H9 (cell line): ENCODE measurements around the gene STX16. TPM values are rescaled to one million over a fixed set of nuclear protein-coding genes. Genes with fewer than 3 reads are reported as not detected.
A peak's percentile ranks its signal among the peaks of the same experiment; 100 is the strongest.

Experiments used
- DNase-seq: peaks from one replicate; pipeline ENCODE4 v3.0.0-alpha.2; 2017
- H2AFZ ChIP-seq: one replicate; pipeline ENCODE4 v1.6.1; 2013; ENCODE audit warnings: mild to moderate bottlenecking, low read length, control low read depth, moderate library complexity
- H2AK5ac ChIP-seq: 2 replicates; pipeline ENCODE4 v1.6.1; 2013; ENCODE audit warnings: low read length, control low read depth, mixed read lengths; ENCODE audit not compliant: insufficient read length
- H2BK120ac ChIP-seq: one replicate; pipeline ENCODE4 v1.6.1; 2013; ENCODE audit warnings: low read depth, mild to moderate bottlenecking, low read length, control low read depth, inconsistent platforms; ENCODE audit not compliant: poor library complexity, severe bottlenecking
- H2BK12ac ChIP-seq: 2 replicates; pipeline ENCODE4 v1.6.1; 2013; ENCODE audit warnings: low read length, control low read depth, mixed read lengths, low read depth; ENCODE audit not compliant: insufficient read length
- H2BK15ac ChIP-seq: 2 replicates; pipeline ENCODE4 v1.6.1; 2013; ENCODE audit warnings: low read depth, low read length, control low read depth
- H2BK20ac ChIP-seq: one replicate; pipeline ENCODE4 v1.6.1; 2013; ENCODE audit warnings: low read depth, mild to moderate bottlenecking, low read length, control low read depth, inconsistent platforms; ENCODE audit not compliant: poor library complexity, severe bottlenecking
- H2BK5ac ChIP-seq: 2 replicates; pipeline ENCODE4 v1.6.1; 2013; ENCODE audit warnings: low read length, control low read depth, mixed read lengths; ENCODE audit not compliant: insufficient read length
- H3K14ac ChIP-seq: 2 replicates; pipeline ENCODE4 v1.6.1; 2013; ENCODE audit warnings: low read length, control low read depth; ENCODE audit not compliant: insufficient read depth
- H3K18ac ChIP-seq: 2 replicates; pipeline ENCODE4 v1.6.1; 2013; ENCODE audit warnings: low read depth, mild to moderate bottlenecking, mixed read lengths, low read length, control low read depth; ENCODE audit not compliant: insufficient read length
- H3K23ac ChIP-seq: 2 replicates; pipeline ENCODE4 v1.6.1; 2013; ENCODE audit warnings: low read length, control low read depth, mixed read lengths, low read depth; ENCODE audit not compliant: insufficient read length
- H3K23me2 ChIP-seq: 2 replicates; pipeline ENCODE4 v1.6.1; 2013; ENCODE audit warnings: low read depth, mild to moderate bottlenecking, mixed read lengths, low read length, control low read depth; ENCODE audit not compliant: insufficient read length, poor library complexity, severe bottlenecking
- H3K27ac ChIP-seq: 2 replicates; pipeline ENCODE4 v1.5.1; 2013; ENCODE audit warnings: low read length, control low read depth, mixed read lengths, low read depth; ENCODE audit not compliant: insufficient read length
- H3K27me3 ChIP-seq: 2 replicates; pipeline ENCODE4 v1.6.1; 2013; ENCODE audit warnings: low read length, control low read depth, inconsistent platforms; ENCODE audit not compliant: insufficient read depth
- H3K4ac ChIP-seq: 2 replicates; pipeline ENCODE4 v1.6.1; 2013; ENCODE audit warnings: low read depth, mild to moderate bottlenecking, control low read depth, inconsistent platforms, low read length, moderate library complexity
- H3K4me1 ChIP-seq: 2 replicates; pipeline ENCODE4 v1.6.1; 2013; ENCODE audit warnings: low read length, control low read depth, inconsistent platforms; ENCODE audit not compliant: insufficient read depth
- H3K4me2 ChIP-seq: 2 replicates; pipeline ENCODE4 v1.6.1; 2013; ENCODE audit warnings: low read length, control low read depth, mixed read lengths; ENCODE audit not compliant: insufficient read length, insufficient read depth
- H3K56ac ChIP-seq: 2 replicates; pipeline ENCODE4 v1.6.1; 2013; ENCODE audit warnings: low read depth, mild to moderate bottlenecking, mixed read lengths, low read length, control low read depth; ENCODE audit not compliant: insufficient read length
- H3K79me1 ChIP-seq: 2 replicates; pipeline ENCODE4 v1.6.1; 2013; ENCODE audit warnings: low read depth, mild to moderate bottlenecking, moderate library complexity, low read length, control low read depth, inconsistent platforms; ENCODE audit not compliant: insufficient read depth, poor library complexity, severe bottlenecking
- H3K79me2 ChIP-seq: 2 replicates; pipeline ENCODE4 v1.6.1; 2013; ENCODE audit warnings: low read length, control low read depth, inconsistent platforms; ENCODE audit not compliant: insufficient read depth
- H3K9ac ChIP-seq: 2 replicates; pipeline ENCODE4 v1.6.1; 2013; ENCODE audit warnings: low read length, control low read depth, mixed read lengths; ENCODE audit not compliant: insufficient read length; ENCODE audit errors: extremely low read depth
- H3K9me3 ChIP-seq: one replicate; pipeline ENCODE4 v1.6.1; 2013; ENCODE audit warnings: low read depth, low read length, inconsistent platforms; ENCODE audit not compliant: control insufficient read depth
- H3T11ph ChIP-seq: one replicate; pipeline ENCODE4 v1.6.1; 2013; ENCODE audit warnings: mild to moderate bottlenecking, low read length, control low read depth, inconsistent platforms
- H4K20me1 ChIP-seq: one replicate; pipeline ENCODE4 v1.6.1; 2013; ENCODE audit not compliant: control insufficient read depth, insufficient read length, insufficient read depth
- H4K5ac ChIP-seq: 2 replicates; pipeline ENCODE4 v1.6.1; 2013; ENCODE audit warnings: low read depth, mild to moderate bottlenecking, mixed read lengths, low read length, control low read depth; ENCODE audit not compliant: insufficient read length
- H4K8ac ChIP-seq: replicated peaks from 2 replicates; pipeline ENCODE4 v1.6.1; 2013; ENCODE audit warnings: low read length, control low read depth, mixed read lengths, low read depth; ENCODE audit not compliant: insufficient read length
- H4K91ac ChIP-seq: 2 replicates; pipeline ENCODE4 v1.6.1; 2013; ENCODE audit warnings: low read depth, mild to moderate bottlenecking, moderate library complexity, mixed read lengths, low read length, control low read depth; ENCODE audit not compliant: insufficient read length
- H3K27ac Mint-ChIP-seq, 3 experiments: 2 replicates in 2 of 3; 3 replicates in 1 of 3; pipeline ENCODE4 v1.8.0; 2020 to 2021; ENCODE audit warnings: mixed read lengths in 3 of 3, mild to moderate bottlenecking in 1 of 3, moderate library complexity in 1 of 3
- H3K27me3 Mint-ChIP-seq: 2 replicates; pipeline ENCODE4 v1.8.0; 2021; ENCODE audit warnings: low read depth, mild to moderate bottlenecking, moderate library complexity, mixed read lengths
- H3K36me3 Mint-ChIP-seq, 3 experiments: 2 replicates in 2 of 3; 3 replicates in 1 of 3; pipeline ENCODE4 v1.8.0; 2020 to 2021; ENCODE audit warnings: low read depth in 3 of 3, mixed read lengths in 3 of 3; ENCODE audit not compliant: insufficient read depth in 1 of 3
- H3K4me1 Mint-ChIP-seq, 2 experiments: 2 replicates each; pipeline ENCODE4 v1.8.0; 2020; ENCODE audit warnings: mixed read lengths in 2 of 2
- H3K4me3 Mint-ChIP-seq, 2 experiments: 2 replicates in 1 of 2; 3 replicates in 1 of 2; pipeline ENCODE4 v1.8.0; 2020 to 2021; ENCODE audit warnings: mild to moderate bottlenecking in 2 of 2, mixed read lengths in 2 of 2, moderate library complexity in 1 of 2
- H3K9me3 Mint-ChIP-seq, 2 experiments: 2 replicates in 1 of 2; 3 replicates in 1 of 2; pipeline ENCODE4 v1.8.0; 2020; ENCODE audit warnings: mild to moderate bottlenecking in 2 of 2, mixed read lengths in 2 of 2, moderate library complexity in 1 of 2
- CTCF ChIP-seq: fragments of 200-600 bp; sonication (generic); conservative IDR thresholded peaks from 3 replicates; pipeline ENCODE4 v1.8.0; 2021; ENCODE audit warnings: antibody characterized with exemption, mild to moderate bottlenecking
- WGBS: extraction: QIAGEN DNeasy Blood & Tissue Kit; methylation state at CpG from one replicate; pipeline ENCODE4 v1.1.7; 2013; ENCODE audit warnings: missing lambda C conversion rate, low lambda C conversion rate, mixed read lengths; ENCODE audit not compliant: insufficient read length; ENCODE audit errors: extremely low coverage; 5-methylcytosine and 5-hydroxymethylcytosine counted together
- total RNA-seq: library from RNA; stranded (reverse); gene quantifications from 2 replicates; pipeline ENCODE4 v1.2.1, GENCODE V29; 2021

Gene STX16
- total RNA-seq, 1 experiment from 2014 or later: 87.8 TPM

GRCh38 chr20:58710481-58711265 is 59.6 kb downstream of the STX16 start:
- no peaks in the 10 kb centered on the region for H3K79me2 ChIP-seq
- no peaks in the 10 kb centered on the region for H3K9me3 ChIP-seq
- no peaks in the 10 kb centered on the region for H3K23me2 ChIP-seq
- Mint-ChIP-seq H3K4me3 (no peak overlapping the region), H3K36me3 (peaks cover 0 to 3% (median 3%) of the 10 kb centered on the region in 3 experiments; a peak in 2 of 7 replicates), H3K9me3 (no peaks in the 10 kb centered on the region), H3K4me1 (peaks cover 0 to 7% of the 10 kb centered on the region in 2 experiments; a peak in 1 of 4 replicates), H3K27ac (peak overlapping the region in 1 of 3 experiments; percentile 36; a peak in 1 of 7 replicates), H3K27me3 (no peaks in the 10 kb centered on the region)
- H3K4ac ChIP-seq: no peak overlapping the region
- no peak overlapping the region for H3T11ph ChIP-seq
- H3K4me1 ChIP-seq: no peaks in the 10 kb centered on the region
- H3K79me1 ChIP-seq: no peaks in the 10 kb centered on the region
- DNase-seq: peak; percentile 25
- no peaks in the 10 kb centered on the region for H4K20me1 ChIP-seq
- H3K23ac ChIP-seq: no peak overlapping the region
- H3K18ac ChIP-seq: no peak overlapping the region
- no peak overlapping the region for H2BK120ac ChIP-seq
- H3K4me2 ChIP-seq: no peak overlapping the region
- H2BK15ac ChIP-seq: no peak overlapping the region
- H2BK12ac ChIP-seq: no peak overlapping the region
- H3K27ac ChIP-seq: no peak overlapping the region
- H2BK5ac ChIP-seq: no peak overlapping the region
- TF ChIP-seq CTCF: no peak
- H2BK20ac ChIP-seq: no peak overlapping the region
- no peak overlapping the region for H3K9ac ChIP-seq
- no peak overlapping the region for H4K8ac ChIP-seq
- H3K27me3 ChIP-seq: no peaks in the 10 kb centered on the region
- no peak overlapping the region for H2AK5ac ChIP-seq
- no peak overlapping the region for H4K91ac ChIP-seq
- H4K5ac ChIP-seq: no peak overlapping the region
- no peak overlapping the region for H3K56ac ChIP-seq
- WGBS: no CpG with 5 or more reads among the region's 17 CpGs
- H2AFZ ChIP-seq: no peak overlapping the region
- no peak overlapping the region for H3K14ac ChIP-seq
